CD4-positive, alpha-beta T cell (primary cell): ENCODE results near the gene ZDHHC18. TPM values are rescaled to one million over a fixed set of nuclear protein-coding genes. Genes with fewer than 3 reads are reported as not detected.

Source experiments
- ATAC-seq: fragments of 200-7000 bp; cut with Tn5 transposase; one replicate; pipeline ENCODE4 v1.10.0; 2022; ENCODE audit warnings: mild to moderate bottlenecking; ENCODE audit not compliant: poor library complexity
- CTCF ChIA-PET: fragments of 350-600 bp; sonication (Branson Sonifier 250); formaldehyde crosslinking; loops from one replicate; lab custom pipeline; 2021; ENCODE audit warnings: antibody characterized with exemption, inconsistent platforms; lab: Charles Lee
- POLR2A ChIA-PET: fragments of 350-600 bp; sonication (Branson Sonifier 250); formaldehyde crosslinking; loops from one replicate; lab custom pipeline; 2021; ENCODE audit warnings: antibody characterized with exemption, inconsistent platforms; lab: Charles Lee
- DNase-seq, 14 experiments: peaks; one replicate each; pipeline ENCODE4 v3.0.0-alpha.2; 2013 to 2020; ENCODE audit warnings: mixed read lengths in 2 of 14
- H3K27ac ChIP-seq, 2 donors: one replicate each; pipeline versions ENCODE4 v1.5.1 to v1.7.0; 2013; ENCODE audit warnings: low read length in 2 of 2, low read depth in 1 of 2, mild to moderate bottlenecking in 1 of 2
- H3K27me3 ChIP-seq, 2 experiments: 1 replicate in 1 of 2; 2 replicates in 1 of 2; pipeline versions ENCODE4 v1.6.1 to v1.7.0; 2013; ENCODE audit warnings: low read length in 2 of 2, control low read depth in 1 of 2, mild to moderate bottlenecking in 1 of 2, moderate library complexity in 1 of 2; ENCODE audit not compliant: insufficient read depth in 2 of 2, control insufficient read depth in 1 of 2
- H3K36me3 ChIP-seq: one replicate; pipeline ENCODE4 v1.6.1; 2013; ENCODE audit warnings: low read length, control low read depth; ENCODE audit not compliant: insufficient read depth
- H3K4me1 ChIP-seq: one replicate; pipeline ENCODE4 v1.6.1; 2013; ENCODE audit warnings: low read length, control low read depth; ENCODE audit not compliant: insufficient read depth
- H3K4me3 ChIP-seq: one replicate; pipeline ENCODE4 v1.5.1; 2013; ENCODE audit warnings: mild to moderate bottlenecking, low read length, moderate library complexity
- H3K9me3 ChIP-seq, 2 experiments: 1 replicate in 1 of 2; 2 replicates in 1 of 2; pipeline versions ENCODE4 v1.6.1 to v1.7.0; 2013; ENCODE audit warnings: low read length in 2 of 2, mild to moderate bottlenecking in 2 of 2, control low read depth in 1 of 2, moderate library complexity in 1 of 2; ENCODE audit not compliant: control insufficient read depth in 1 of 2, insufficient read depth in 1 of 2
- H3K27ac Mint-ChIP-seq: one replicate; pipeline ENCODE4 v1.8.0; 2020; ENCODE audit warnings: mixed read lengths
- H3K27me3 Mint-ChIP-seq: one replicate; pipeline ENCODE4 v1.8.0; 2021; ENCODE audit warnings: mixed read lengths
- H3K36me3 Mint-ChIP-seq: one replicate; pipeline ENCODE4 v1.8.0; 2021; ENCODE audit warnings: low read depth, mixed read lengths
- H3K4me1 Mint-ChIP-seq: one replicate; pipeline ENCODE4 v1.8.0; 2021; ENCODE audit warnings: low read depth, mixed read lengths
- H3K4me3 Mint-ChIP-seq: one replicate; pipeline ENCODE4 v1.8.0; 2020; ENCODE audit warnings: mild to moderate bottlenecking, mixed read lengths
- H3K9me3 Mint-ChIP-seq: one replicate; pipeline ENCODE4 v1.8.0; 2020; ENCODE audit warnings: mixed read lengths
- intact Hi-C, 2 experiments: fragments of 100-400 bp; cut with DNase I in 1 of 2; cut with micrococcal nuclease in 1 of 2; formaldehyde crosslinking; loops; one replicate each; pipeline versions ENCODE4 v1.15.1 to v1.9.0; 2023 to 2025; cut with DNase I, micrococcal nuclease
- total RNA-seq, 174 experiments: library from RNA in 2 of 174; stranded (reverse) in 2 of 174; gene quantifications; one replicate each; pipeline ENCODE4 v1.2.3 and lab custom pipeline; 2021 to 2026
- TF ChIP-seq, protein P1 (sequence below): fragments of 200-600 bp; IDR thresholded peaks from one replicate; pipeline ENCODE4 v1.8.0; 2022; ENCODE audit warnings: antibody characterized with exemption, mild to moderate bottlenecking

Gene ZDHHC18
- total RNA-seq, 2 experiments from 2014 or later, result 46.2 to 48.0 TPM

DNA sequence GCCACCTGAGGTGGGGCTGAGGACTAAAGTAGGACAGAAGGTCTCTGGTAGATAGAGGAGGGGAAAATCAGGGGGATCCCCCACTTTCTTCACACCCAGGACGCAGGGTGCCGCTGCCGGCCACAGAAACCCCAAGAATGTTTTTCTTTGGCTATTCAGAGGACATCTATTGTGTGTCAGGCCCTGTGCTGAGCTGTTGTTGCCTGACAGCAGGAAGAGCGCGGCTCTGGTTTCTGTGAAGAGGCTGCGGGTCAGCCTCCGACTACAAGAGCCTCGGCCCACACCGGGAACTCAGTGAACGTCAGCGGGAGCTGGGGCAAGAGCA, 39.1 kb upstream of the ZDHHC18 start:
- H3K27ac ChIP-seq, result peak overlapping the region; percentile 95 to 97
- H3K9me3 ChIP-seq, result no peaks in the 10 kb centered on the region
- peaks cover 70% of the 10 kb centered on the region for H3K4me1 ChIP-seq
- intact Hi-C loops, result loop anchor here (2.0 to 10.0 kb wide), 4 partner anchors 43 to 880 kb away; partner anchors contain the start of gene STMN1 (in 1 of the 2)
- CTCF ChIA-PET, result interaction anchor here (0.8 to 4.8 kb wide), 7 partner anchors 12 to 287 kb away, joined by 3 to 80 read pairs (median 7); no protein-coding TSS in a partner anchor
- peaks cover 77% of the 10 kb centered on the region for H3K4me1 Mint-ChIP-seq
- POLR2A ChIA-PET, result interaction anchor here (0.8 to 8.3 kb wide), 24 partner anchors 9 to 1765 kb away, joined by 3 to 346 read pairs (median 8); partner anchors contain the start of genes ARID1A, GPATCH3, GPN2 and NUDC
- H3K36me3 ChIP-seq, result peaks cover 20% of the 10 kb centered on the region
- DNase-seq (peak in 7 of 14 experiments; percentile 38 to 91 (median 66)), ATAC-seq (peak; percentile 35)
- no peaks in the 10 kb centered on the region for H3K27me3 ChIP-seq
- peak overlapping the region; percentile 84 for H3K4me3 ChIP-seq
- H3K4me3 Mint-ChIP-seq, result peak overlapping the region; percentile 98
- H3K27me3 Mint-ChIP-seq, result no peaks in the 10 kb centered on the region
- H3K9me3 Mint-ChIP-seq, result no peaks in the 10 kb centered on the region
- H3K36me3 Mint-ChIP-seq, result peaks cover 43% of the 10 kb centered on the region
- TF ChIP-seq, protein P1, sequence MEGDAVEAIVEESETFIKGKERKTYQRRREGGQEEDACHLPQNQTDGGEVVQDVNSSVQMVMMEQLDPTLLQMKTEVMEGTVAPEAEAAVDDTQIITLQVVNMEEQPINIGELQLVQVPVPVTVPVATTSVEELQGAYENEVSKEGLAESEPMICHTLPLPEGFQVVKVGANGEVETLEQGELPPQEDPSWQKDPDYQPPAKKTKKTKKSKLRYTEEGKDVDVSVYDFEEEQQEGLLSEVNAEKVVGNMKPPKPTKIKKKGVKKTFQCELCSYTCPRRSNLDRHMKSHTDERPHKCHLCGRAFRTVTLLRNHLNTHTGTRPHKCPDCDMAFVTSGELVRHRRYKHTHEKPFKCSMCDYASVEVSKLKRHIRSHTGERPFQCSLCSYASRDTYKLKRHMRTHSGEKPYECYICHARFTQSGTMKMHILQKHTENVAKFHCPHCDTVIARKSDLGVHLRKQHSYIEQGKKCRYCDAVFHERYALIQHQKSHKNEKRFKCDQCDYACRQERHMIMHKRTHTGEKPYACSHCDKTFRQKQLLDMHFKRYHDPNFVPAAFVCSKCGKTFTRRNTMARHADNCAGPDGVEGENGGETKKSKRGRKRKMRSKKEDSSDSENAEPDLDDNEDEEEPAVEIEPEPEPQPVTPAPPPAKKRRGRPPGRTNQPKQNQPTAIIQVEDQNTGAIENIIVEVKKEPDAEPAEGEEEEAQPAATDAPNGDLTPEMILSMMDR, result no peak
- peak overlapping the region; percentile 96 for H3K27ac Mint-ChIP-seq

DNA sequence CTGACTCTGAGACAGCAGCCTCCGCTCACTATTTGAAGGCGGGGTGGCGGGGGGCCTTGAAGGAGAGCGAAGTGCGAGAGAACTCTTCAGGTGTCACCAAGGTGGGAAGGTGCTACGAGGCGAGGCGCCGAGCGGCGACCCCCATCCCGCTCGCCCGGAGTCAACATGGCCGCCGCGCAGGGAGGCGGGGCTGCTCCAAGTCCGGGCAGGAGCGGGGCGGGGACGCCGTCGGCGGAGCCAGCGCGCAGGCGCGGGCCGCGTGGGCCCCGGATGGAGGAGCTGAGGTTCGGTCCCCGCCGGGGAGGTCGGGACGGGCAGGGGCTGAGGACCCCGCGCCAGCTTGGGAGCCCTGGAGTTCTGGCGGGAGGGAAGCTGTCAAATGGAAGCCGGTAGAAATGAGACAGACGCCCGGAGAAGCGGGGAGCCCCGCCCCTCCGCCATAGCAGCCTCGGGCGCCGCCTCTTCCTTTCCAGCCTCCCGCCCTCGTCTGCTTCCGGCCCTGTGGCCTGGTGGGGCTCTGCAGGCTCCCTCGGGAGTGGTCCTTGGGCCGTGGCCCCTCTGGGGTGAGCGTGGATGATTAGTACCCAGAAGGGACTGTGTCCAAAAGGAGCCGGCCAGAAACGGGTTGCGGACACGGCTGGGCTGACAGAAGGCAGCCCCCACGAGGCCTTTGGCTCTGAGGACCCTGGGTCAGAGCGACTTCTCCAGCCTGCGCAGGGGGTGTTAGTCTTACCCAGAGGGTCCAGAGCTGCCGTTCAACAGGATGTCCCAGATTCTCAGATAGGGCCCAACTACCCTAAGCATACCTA, 38.6 kb upstream of the ZDHHC18 start, which contains the start of gene PIGV:
Gene PIGV (plus strand): TSS at position 245 of the 809 bp plus-strand sequence. CDS start 2,866 bp downstream, outside the sequence.
- Histone ChIP-seq H3K4me3 (peak within 1 kb of the TSS; percentile 84), H3K9me3 (no peaks in the 10 kb centered on the region), H3K36me3 (peaks cover 19% of the 10 kb centered on the region), H3K4me1 (peaks cover 70% of the 10 kb centered on the region), H3K27ac (peak within 1 kb of the TSS; percentile 95 to 97), H3K27me3 (no peaks in the 10 kb centered on the region)
- Mint-ChIP-seq H3K27me3 (no peaks in the 10 kb centered on the region), H3K9me3 (no peaks in the 10 kb centered on the region), H3K4me1 (peaks cover 71% of the 10 kb centered on the region), H3K4me3 (peak within 1 kb of the TSS; percentile 98), H3K27ac (peak within 1 kb of the TSS; percentile 96), H3K36me3 (peaks cover 43% of the 10 kb centered on the region)
- POLR2A ChIA-PET, result interaction anchor here (0.6 to 8.3 kb wide), 31 partner anchors 10 to 1766 kb away, joined by 3 to 346 read pairs (median 6); partner anchors contain the start of genes ARID1A, GPATCH3, GPN2 and NUDC
- CTCF ChIA-PET, result interaction anchor here (0.8 to 4.8 kb wide), 16 partner anchors 10 to 287 kb away, joined by 3 to 80 read pairs (median 7); partner anchors contain the start of gene ARID1A
- intact Hi-C loops, result loop anchor here (1.0 to 10.0 kb wide), 6 partner anchors 43 to 881 kb away; partner anchors contain the start of genes ARID1A (in 1 of the 2) and STMN1 (in 1 of the 2)
- ATAC-seq (peak; percentile 69), DNase-seq (peak; percentile 76 to 94 (median 86))
- TF ChIP-seq, protein P1, result no peak

DNA sequence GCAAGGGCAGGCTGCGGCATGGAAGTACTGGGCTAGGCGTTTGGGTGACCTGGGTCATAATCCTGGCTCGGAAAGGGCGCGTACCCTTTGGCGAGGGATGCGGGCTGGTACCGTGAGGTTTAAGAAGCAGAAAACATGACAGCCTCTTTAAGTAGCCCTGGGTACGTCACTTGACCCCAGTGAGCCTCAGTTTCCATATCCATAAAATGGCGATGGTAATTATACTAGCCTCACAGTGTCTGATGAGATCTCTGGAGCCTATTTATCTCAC, 38.0 kb upstream of the ZDHHC18 start:
- ATAC-seq, result no peak

More for the DNA sequence above, 38.0 kb upstream of the ZDHHC18 start:
- Mint-ChIP-seq H3K27me3 (no peaks in the 10 kb centered on the region), H3K27ac (peak overlapping the region; percentile 96), H3K36me3 (peaks cover 47% of the 10 kb centered on the region), H3K4me3 (peak overlapping the region; percentile 98), H3K9me3 (no peaks in the 10 kb centered on the region), H3K4me1 (peaks cover 66% of the 10 kb centered on the region)
- H3K27ac ChIP-seq, result peak overlapping the region; percentile 95 to 97
- ChIA-PET POLR2A (interaction anchor here (0.6 to 8.3 kb wide), 24 partner anchors 10 to 1541 kb away, joined by 3 to 346 read pairs (median 8); partner anchors contain the start of genes ARID1A, GPATCH3, GPN2 and RSRP1), CTCF (interaction anchor here (0.6 to 4.8 kb wide), 33 partner anchors 9 to 288 kb away, joined by 3 to 80 read pairs (median 4); partner anchors contain the start of gene ARID1A)
- no peaks in the 10 kb centered on the region for H3K9me3 ChIP-seq
- peak overlapping the region; percentile 84 for H3K4me3 ChIP-seq
- H3K4me1 ChIP-seq, result peaks cover 70% of the 10 kb centered on the region
- H3K27me3 ChIP-seq, result no peaks in the 10 kb centered on the region
- H3K36me3 ChIP-seq, result peaks cover 18% of the 10 kb centered on the region
- TF ChIP-seq, protein P1, result no peak
- DNase-seq, result peak in 1 of 14 experiments; percentile 31
- intact Hi-C loops, result loop anchor here (1.0 to 10.0 kb wide), 6 partner anchors 44 to 881 kb away; partner anchors contain the start of genes ARID1A (in 1 of the 2) and STMN1 (in 1 of the 2)
